ENCODE measurements around the gene PLA2G4A.

Gene PLA2G4A

DNA sequence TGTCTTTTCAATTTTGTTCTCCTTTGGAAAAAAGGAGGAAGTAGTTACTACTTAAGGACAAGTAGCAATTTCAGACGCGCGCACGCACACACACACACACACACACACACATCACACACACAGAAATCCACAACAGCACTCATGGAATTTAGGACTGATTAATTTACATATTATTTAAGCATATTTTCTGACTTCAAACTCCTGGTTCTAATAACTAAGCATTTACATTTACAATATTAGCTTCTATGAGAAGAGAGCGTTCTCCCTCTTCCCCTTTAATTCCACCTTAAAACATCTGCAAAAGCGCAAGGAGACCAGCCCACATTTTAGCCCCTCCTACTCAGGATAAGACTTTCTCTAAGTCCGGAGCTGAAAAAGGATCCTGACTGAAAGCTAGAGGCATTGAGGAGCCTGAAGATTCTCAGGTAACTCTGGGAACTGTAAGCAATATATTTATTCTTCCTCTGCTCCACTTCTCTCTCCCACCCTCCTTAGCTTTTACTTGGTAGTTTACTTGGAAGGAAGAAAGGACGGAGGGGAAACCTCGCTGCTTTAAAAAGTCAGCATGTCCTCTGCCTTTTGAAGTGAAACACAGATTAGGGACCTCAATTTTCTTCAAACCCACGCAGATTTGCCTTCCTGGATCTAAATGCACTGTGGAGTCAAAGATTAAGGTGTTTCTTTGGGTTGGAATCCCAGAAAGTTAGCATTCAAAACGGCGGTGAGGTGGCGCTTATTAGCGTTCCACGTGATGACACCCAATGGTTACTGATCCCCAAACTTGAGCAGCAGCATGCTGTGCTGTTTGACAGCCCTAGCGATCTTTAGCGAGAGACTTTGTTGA lies at the start of gene PLA2G4A:
Gene PLA2G4A, plus strand, starts transcription at position 339 of the 844 bp plus-strand sequence. CDS start 25,406 bp downstream, outside the sequence.
- DNase-seq (ENCODE audit: low read depth in 2 of 2) = no peak

GRCh38 chr1:186780076-186780475 lies 48.7 kb upstream of the PLA2G4A start:
- no peak for DNase-seq (ENCODE audit: low read depth in 2 of 2)

- no peak for DNase-seq (ENCODE audit: low read depth in 2 of 2)
These were observed 47.0 kb upstream of the PLA2G4A start for GRCh38 chr1:186781730-186782129.

GRCh38 chr1:186782791-186783190 lies 46.0 kb upstream of the PLA2G4A start:
- no peak for DNase-seq (ENCODE audit: low read depth in 2 of 2)

DNA sequence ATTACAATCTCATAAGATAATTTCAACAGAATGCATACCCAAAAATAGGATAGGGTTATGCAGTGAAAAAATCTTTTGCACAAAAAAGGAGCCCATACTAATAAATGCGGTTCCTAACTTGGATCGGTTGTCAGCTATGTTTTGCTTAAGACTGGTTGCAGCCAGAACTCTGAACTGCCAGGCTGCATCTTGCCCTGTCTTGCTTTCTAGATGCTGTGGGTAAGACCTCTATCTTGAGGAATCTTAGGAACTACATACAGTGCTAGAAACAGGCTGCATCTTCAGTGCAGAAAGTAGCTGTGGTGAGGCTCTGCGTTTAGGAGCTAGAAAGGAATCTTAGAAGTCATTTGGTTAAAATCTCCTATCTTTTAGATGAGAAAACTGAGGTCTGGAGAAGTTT lies 45.6 kb upstream of the PLA2G4A start:
- no peak for DNase-seq (ENCODE audit: low read depth in 2 of 2)

DNA sequence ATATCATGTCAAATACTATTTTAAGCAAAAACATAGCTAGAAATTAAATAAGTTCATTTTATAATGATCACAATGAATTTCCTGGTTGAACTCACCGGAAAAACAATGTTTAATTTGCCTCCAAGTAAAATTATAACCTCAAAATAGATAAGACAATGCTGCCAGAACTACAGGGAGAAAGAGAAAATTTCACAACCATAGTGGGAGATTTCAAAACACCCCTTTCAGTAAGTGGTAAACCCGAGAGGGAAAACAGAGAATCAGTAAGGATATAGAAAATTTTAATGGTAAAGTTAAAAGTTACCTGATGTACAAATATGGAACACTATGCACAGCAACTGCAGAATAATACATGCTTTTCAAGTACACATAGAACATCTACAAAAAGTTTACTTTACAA lies 43.2 kb upstream of the PLA2G4A start:
- no peak for DNase-seq (ENCODE audit: low read depth in 2 of 2)

DNA sequence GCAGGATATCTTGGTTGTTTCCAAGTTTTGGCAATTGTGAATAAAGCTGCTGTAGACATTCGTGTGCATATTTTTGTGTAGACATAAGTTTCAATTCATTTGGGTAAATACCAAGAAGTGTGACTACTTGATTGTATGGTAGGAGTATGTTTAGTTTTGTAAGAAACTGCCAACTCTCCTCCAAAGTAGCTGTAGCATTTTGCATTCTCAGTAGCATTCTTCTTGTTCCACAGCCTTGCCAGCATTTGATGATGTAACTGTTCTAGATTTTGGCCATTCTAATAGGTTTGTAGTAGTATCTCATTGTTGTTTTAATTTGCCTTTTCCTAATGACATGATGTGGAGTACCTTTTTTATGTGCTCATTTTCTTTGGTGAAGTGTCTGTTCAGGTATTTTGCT lies 38.6 kb upstream of the PLA2G4A start:
- no peak for DNase-seq (ENCODE audit: low read depth in 2 of 2)

- DNase-seq (ENCODE audit: low read depth in 2 of 2) = no peak
These were observed 35.7 kb upstream of the PLA2G4A start for GRCh38 chr1:186792870-186793581.

DNA sequence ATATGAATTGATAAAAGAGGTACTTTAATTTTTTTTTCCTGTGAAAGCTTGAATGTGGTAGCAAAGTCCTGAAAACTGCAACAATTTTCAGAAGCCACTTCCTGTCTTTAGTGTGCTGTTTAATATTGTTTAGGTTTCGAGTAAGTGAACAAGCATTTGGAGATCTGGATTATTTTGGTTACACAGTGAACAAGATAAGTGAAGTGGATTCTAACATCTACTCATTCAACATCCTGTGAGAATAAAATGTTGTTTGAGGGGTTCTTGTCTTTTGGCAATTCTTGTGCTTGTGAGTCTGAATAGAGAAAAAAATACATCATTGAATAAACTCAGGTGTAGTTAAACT lies 35.2 kb upstream of the PLA2G4A start:
- no peak for DNase-seq (ENCODE audit: low read depth in 2 of 2)

DNA sequence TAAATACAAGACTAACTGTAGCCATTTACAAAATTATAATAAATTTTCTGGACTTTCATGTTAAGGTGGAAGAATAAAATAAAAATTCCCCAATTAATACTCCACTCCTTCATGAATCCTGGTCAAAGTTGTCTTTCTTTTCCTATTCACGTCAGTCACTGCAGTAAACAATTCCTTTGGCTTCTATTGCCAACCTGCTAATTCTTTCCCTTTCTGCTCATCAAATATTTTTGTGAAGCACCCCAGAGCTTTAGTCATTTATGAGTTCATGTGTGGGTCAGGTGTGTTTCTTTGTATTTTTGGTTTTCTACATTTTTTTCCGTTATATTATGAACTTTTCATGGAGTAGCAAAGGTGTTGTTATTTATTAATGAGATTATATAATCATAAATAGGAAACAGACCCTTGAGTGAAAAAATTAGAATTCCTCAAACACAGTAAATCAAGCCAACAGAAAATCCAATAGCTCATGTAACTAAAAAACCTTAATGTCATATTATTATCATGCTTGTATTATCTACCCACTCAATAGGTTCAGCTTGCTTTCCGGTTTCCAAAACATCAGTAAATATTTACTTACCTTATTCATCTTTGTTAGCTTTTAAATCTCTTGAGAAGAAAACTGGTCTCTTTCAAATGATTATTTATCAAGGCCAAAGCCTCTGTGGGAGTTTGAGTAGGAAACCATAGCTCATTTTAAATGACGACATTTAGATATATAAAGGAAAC lies 29.6 kb upstream of the PLA2G4A start:
- no peak for DNase-seq (ENCODE audit: low read depth in 2 of 2)

DNA sequence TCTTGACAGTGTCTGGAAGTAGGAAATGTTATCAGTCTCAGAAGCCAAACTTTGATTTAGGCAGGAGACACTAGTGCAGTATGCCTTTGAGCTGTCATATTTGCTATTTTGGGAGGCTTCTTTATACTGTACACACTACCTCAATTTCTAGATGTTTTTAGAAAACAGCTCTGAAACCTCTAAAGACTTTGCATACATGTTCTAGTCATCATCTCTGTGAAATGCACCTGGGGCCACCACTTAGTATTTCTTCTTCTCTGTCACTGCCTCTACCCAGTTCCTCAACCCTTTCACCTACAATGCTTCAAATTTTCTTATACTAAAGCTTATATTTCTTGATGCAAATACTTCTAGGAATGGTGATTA lies 29.1 kb upstream of the PLA2G4A start:
- no peak for DNase-seq (ENCODE audit: low read depth in 2 of 2)

DNA sequence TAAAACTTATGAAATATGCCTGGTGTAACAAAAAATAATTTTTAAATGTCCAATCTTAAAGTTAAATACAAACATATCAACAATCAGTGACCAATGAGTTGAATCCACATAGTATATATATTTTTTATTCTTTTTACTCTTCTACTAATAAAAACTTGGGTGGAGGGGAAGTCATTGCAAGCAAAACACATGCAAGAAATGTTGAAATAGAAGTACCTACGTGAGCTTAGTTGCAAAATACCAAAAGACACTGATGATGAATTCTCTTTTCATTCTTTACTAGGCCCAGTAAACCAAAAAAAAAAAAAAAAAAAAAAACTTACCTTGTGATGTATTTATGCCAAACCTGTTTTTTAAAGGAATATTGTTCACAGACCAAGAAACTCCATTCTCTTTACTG lies 26.4 kb upstream of the PLA2G4A start:
- no peak for DNase-seq (ENCODE audit: low read depth in 2 of 2)

DNA sequence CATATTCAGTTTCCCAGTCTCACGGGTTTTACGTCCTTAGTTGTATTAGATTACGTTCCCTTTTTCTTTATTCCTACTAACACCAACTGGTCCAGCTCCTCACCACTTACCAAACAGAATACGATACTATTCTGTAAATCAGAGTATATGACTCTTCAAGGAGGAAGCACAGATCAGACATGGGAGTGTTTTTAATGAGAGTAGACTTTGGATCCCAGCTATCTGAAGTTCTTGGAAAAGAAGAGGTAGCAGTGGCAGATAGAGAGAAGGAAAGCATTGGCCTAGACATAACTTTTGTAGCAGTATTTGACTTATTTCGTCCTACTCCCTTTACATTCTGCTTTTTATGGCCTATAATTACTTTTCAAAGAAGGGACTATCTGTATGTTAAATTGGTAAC lies 24.1 kb upstream of the PLA2G4A start:
- no peak for DNase-seq (ENCODE audit: low read depth in 2 of 2)

DNA sequence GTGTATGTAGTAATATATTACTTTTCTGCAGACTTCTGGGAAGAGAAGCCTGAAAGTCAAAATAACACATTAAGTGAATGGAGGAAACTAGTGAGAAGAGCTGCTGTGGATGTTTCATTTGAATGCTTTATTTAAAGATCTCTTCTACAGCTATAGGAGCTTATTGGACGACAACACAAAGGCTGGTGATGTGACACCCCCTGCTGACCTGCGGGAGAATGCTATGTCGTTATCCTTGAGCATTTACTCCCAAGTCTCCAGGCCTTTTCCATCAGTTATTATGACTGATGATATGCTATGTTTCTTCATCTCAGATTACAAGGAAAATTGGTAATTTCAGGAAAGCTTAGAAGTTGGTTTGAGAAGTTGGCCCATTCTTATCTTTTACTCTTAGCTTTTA lies 22.3 kb upstream of the PLA2G4A start:
- DNase-seq (ENCODE audit: low read depth in 2 of 2) = no peak

DNA sequence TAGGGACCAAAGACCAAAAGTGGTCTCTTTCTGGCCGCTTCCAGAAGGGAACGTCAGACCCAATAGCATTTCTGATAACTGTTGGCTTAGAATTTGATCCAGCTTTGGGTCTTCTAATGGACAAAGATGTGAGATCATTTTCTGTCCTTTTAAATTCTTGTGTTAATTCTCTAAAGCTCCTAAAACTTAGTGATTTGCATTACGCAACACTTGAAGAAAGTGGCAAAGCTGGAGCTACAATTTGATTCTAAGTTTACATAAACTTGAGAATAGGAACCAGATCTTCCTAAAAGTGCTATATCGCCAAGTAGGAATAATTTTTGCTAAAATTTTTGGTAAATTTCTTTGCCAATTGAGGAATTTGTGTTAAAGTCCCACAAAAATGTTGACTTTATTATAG lies 21.6 kb upstream of the PLA2G4A start:
- no peak for DNase-seq (ENCODE audit: low read depth in 2 of 2)

DNA sequence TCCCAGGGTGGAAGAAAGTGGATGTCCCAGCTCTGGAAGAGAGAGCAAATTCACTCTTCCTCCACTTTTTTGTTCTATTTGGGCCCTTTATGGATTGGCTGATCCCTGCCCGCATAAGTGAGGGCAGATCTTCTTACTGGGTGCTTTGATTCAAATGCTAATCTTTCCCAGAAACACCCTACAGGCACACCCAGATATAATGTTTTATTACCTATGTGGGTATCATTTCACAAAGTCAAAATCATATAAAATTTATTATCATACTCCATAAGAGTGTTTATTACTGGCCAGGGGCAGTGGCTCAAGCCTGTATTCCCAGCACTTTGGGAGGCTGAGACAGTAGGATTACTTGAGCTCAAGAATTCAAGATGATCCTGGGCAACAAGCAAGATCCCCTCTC lies 16.9 kb upstream of the PLA2G4A start:
- no peak for DNase-seq (ENCODE audit: low read depth in 2 of 2)

DNA sequence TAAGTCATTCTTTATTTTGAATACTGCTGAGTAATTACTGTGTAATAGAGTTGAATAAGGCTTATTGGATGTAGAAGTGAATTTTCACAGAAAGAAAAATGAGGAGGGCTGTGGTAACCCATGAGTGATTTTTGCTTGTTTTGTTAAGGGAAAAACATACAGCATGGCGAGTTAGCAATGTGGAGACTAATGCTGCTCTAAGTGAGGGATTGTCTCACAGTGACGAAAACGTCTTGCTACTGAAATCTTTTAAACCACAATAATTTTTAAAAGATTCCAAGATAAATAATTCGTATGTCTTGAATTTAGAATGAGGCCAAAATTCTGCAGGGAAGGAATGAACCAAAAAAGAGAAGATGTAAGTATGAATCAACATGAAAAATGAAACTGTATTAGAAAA lies 16.2 kb upstream of the PLA2G4A start:
- DNase-seq (ENCODE audit: low read depth in 2 of 2) = no peak

- DNase-seq (ENCODE audit: low read depth in 2 of 2) = no peak
These were observed 15.3 kb upstream of the PLA2G4A start for GRCh38 chr1:186813420-186813819.

- DNase-seq (ENCODE audit: low read depth in 2 of 2) = no peak
These were observed 9.6 kb upstream of the PLA2G4A start for GRCh38 chr1:186819126-186819525.

- no peak for DNase-seq (ENCODE audit: low read depth in 2 of 2)
These were observed 9.2 kb upstream of the PLA2G4A start for GRCh38 chr1:186819563-186819962.

GRCh38 chr1:186829686-186830587 lies 1.2 kb downstream of the PLA2G4A start:
- DNase-seq (ENCODE audit: low read depth in 2 of 2) = no peak

- no peak for DNase-seq (ENCODE audit: low read depth in 2 of 2)
These were observed 2.4 kb downstream of the PLA2G4A start for GRCh38 chr1:186831168-186831567.
